Gastrocnemius medialis (tissue), 4 donors: Measurements from ENCODE around the gene IL21R. TPM values are rescaled to one million over a fixed set of nuclear protein-coding genes. Genes with fewer than 3 reads are reported as not detected.
A peak's percentile ranks its signal among the peaks of the same experiment; 100 is the strongest.

Experiments
- ATAC-seq, 2 donors: fragments of 150-250 bp; one replicate each; pipeline ENCODE4 v1.9.1; 2016
- DNase-seq, 2 donors: peaks; one replicate each; pipeline ENCODE4 v3.0.0-alpha.2; 2019
- H3K27ac ChIP-seq, 4 donors: fragments of 200-600 bp; sonication (generic); 1 replicate in 1 of 4; 2 replicates in 3 of 4; pipeline ENCODE4 v1.5.1; 2016 to 2018; ENCODE audit warnings: mild to moderate bottlenecking in 2 of 4, moderate library complexity in 1 of 4
- H3K27me3 ChIP-seq, 3 donors: fragments of 200-600 bp; sonication (generic) in 2 of 3; 1 replicate in 1 of 3; 2 replicates in 2 of 3; pipeline versions ENCODE4 v1.5.1 to v1.6.0; 2016 to 2019; ENCODE audit warnings: mild to moderate bottlenecking in 1 of 3, moderate library complexity in 1 of 3
- H3K36me3 ChIP-seq, 2 donors: fragments of 200-600 bp; sonication (generic) in 1 of 2; one replicate each; pipeline ENCODE4 v1.5.1; 2017 to 2018
- H3K4me1 ChIP-seq, 2 donors: fragments of 200-600 bp; sonication (generic) in 1 of 2; one replicate each; pipeline ENCODE4 v1.5.1; 2016 to 2017; ENCODE audit warnings: mild to moderate bottlenecking in 2 of 2
- H3K4me3 ChIP-seq, 4 donors: fragments of 200-600 bp; sonication (generic) in 3 of 4; 1 replicate in 1 of 4; 2 replicates in 3 of 4; pipeline ENCODE4 v1.5.1; 2016 to 2019; ENCODE audit warnings: mild to moderate bottlenecking in 2 of 4
- H3K9me3 ChIP-seq, 3 donors: fragments of 200-600 bp; sonication (generic) in 2 of 3; 1 replicate in 1 of 3; 2 replicates in 2 of 3; pipeline ENCODE4 v1.5.1; 2016 to 2019
- POLR2A ChIP-seq, 2 donors: fragments of 450-650 bp; IDR thresholded peaks; one replicate each; pipeline ENCODE4 v1.6.1; 2017; ENCODE audit warnings: antibody characterized with exemption in 2 of 2, mild to moderate bottlenecking in 2 of 2, moderate library complexity in 2 of 2
- in situ Hi-C, 4 donors: fragments of 200-750 bp; cut with MboI; loops; one replicate each; pipeline versions ENCODE4 v1.15.0 to v1.8.0; 2017; ENCODE audit warnings: low sequenced_read_pairs in 4 of 4
- intact Hi-C: fragments of 100-400 bp; cut with DNase I; formaldehyde crosslinking; loops from one replicate; pipeline ENCODE4 v1.15.1; 2023; ENCODE audit warnings: low total_unique reads
- total RNA-seq, 4 donors: library from RNA; depleted of rRNA; stranded (reverse); fragments of >200 nt; gene quantifications; one replicate each; pipeline versions ENCODE4 v1.1.0 to v1.2.3, GENCODE V29; 2016
- TF ChIP-seq, protein P1 (sequence below), 5 experiments: fragments of 450-650 bp in 3 of 5; fragments of 200-600 bp in 2 of 5; sonication (generic) in 2 of 5; IDR thresholded peaks in 4 of 5; conservative IDR thresholded peaks in 1 of 5; 1 replicate in 4 of 5; 2 replicates in 1 of 5; pipeline ENCODE4 v1.5.1; 2016 to 2019; ENCODE audit warnings: antibody characterized with exemption in 5 of 5, mild to moderate bottlenecking in 3 of 5, moderate library complexity in 3 of 5

IL21R gene
- total RNA-seq, 4 donors from 2014 or later, result 0.15 TPM; not detected in 3

DNA sequence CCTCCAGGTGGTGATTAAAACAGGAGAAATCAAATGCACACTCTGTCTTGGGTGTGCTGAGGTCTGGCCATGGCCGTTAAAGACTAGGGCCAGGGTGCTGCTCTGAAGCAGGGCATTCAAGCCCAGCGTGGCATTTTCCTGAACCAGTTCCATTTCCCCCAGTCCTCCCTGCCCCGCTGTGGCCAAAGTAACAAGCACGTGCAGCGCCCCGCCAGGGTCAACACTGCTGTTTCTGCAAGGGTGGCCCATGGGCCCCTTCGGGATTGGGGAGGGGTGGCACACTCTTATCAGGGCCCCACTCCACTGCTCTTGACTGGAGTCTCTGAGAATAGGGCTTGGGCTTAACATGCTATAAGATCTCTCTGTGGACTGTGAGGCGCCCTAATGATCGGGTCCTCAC is 72.9 kb downstream of the IL21R start:
- H3K9me3 ChIP-seq, result no peaks in the 10 kb centered on the region
- no peak overlapping the region for H3K4me3 ChIP-seq
- H3K27me3 ChIP-seq, result no peaks in the 10 kb centered on the region
- ATAC-seq (no peak), DNase-seq (no peak)
- in situ Hi-C loops, result no loop called here
- TF ChIP-seq, protein P1, sequence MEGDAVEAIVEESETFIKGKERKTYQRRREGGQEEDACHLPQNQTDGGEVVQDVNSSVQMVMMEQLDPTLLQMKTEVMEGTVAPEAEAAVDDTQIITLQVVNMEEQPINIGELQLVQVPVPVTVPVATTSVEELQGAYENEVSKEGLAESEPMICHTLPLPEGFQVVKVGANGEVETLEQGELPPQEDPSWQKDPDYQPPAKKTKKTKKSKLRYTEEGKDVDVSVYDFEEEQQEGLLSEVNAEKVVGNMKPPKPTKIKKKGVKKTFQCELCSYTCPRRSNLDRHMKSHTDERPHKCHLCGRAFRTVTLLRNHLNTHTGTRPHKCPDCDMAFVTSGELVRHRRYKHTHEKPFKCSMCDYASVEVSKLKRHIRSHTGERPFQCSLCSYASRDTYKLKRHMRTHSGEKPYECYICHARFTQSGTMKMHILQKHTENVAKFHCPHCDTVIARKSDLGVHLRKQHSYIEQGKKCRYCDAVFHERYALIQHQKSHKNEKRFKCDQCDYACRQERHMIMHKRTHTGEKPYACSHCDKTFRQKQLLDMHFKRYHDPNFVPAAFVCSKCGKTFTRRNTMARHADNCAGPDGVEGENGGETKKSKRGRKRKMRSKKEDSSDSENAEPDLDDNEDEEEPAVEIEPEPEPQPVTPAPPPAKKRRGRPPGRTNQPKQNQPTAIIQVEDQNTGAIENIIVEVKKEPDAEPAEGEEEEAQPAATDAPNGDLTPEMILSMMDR (IDR thresholded peaks at IDR 0.05 in 4 of 5, conservative IDR thresholded peaks at IDR 0.05 in 1 of 5), result no peak
- no peak for TF ChIP-seq POLR2A (IDR thresholded peaks at IDR 0.05)
- H3K27ac ChIP-seq, result no peak overlapping the region
- H3K4me1 ChIP-seq, result no peaks in the 10 kb centered on the region
- intact Hi-C loops, result no loop called here
- peaks cover 0 to 86% of the 10 kb centered on the region in 2 donors for H3K36me3 ChIP-seq

DNA sequence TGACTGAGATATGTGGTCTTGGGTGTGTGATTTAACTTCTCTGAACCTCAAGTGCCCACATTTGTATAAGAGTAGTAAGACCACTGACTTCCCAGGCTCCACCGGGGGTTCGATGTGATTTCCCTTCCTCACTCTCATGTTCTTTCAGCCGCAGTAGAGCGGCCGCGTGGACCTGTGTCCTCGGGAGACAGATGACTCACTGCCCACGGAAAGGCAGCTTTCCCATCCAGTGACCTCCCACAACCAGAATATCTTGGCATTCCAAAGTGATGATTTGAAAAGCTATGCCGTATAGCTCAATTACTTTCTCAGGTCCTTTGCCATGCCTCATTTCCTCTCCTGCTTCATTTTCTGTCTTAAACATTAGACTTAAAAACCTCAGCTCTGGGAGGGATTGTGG is 73.6 kb downstream of the IL21R start:
- intact Hi-C loops, result no loop called here
- in situ Hi-C loops, result no loop called here
- Histone ChIP-seq H3K27me3 (no peaks in the 10 kb centered on the region), H3K4me3 (no peak overlapping the region), H3K27ac (no peak overlapping the region), H3K9me3 (no peaks in the 10 kb centered on the region), H3K4me1 (no peaks in the 10 kb centered on the region), H3K36me3 (peaks cover 0 to 84% of the 10 kb centered on the region in 2 donors)
- DNase-seq, result no peak
- no peak for ATAC-seq
- TF ChIP-seq POLR2A (IDR thresholded peaks at IDR 0.05), result no peak
- TF ChIP-seq, protein P1 (IDR thresholded peaks at IDR 0.05 in 4 of 5, conservative IDR thresholded peaks at IDR 0.05 in 1 of 5), result no peak

DNA sequence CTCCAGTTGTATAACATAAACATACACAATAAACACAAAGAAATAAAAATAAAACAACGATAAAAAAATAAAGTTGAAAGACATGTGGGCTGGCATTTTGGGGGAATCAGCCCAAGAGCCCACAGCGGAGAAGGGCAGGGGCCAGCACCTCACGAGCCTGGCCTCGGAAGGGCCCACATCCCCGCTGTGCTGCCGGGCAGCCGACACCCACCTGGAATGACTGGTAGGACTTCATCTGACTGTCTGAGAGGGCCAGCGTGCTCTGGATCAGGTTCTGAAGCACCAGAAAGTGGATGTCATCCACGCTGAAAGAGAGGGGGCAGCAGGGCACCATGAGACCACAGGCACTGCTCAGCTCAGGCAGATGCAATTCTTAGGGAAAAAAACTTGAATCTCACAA is 74.3 kb downstream of the IL21R start:
- Histone ChIP-seq H3K4me3 (no peak overlapping the region), H3K27ac (no peak overlapping the region), H3K36me3 (peaks cover 0 to 84% of the 10 kb centered on the region in 2 donors), H3K9me3 (no peaks in the 10 kb centered on the region), H3K27me3 (no peaks in the 10 kb centered on the region), H3K4me1 (no peaks in the 10 kb centered on the region)
- ATAC-seq (no peak), DNase-seq (no peak)
- TF ChIP-seq, protein P1 (IDR thresholded peaks at IDR 0.05 in 4 of 5, conservative IDR thresholded peaks at IDR 0.05 in 1 of 5), result no peak
- no peak for TF ChIP-seq POLR2A (IDR thresholded peaks at IDR 0.05)
- intact Hi-C loops (no loop called here), in situ Hi-C loops (no loop called here)

DNA sequence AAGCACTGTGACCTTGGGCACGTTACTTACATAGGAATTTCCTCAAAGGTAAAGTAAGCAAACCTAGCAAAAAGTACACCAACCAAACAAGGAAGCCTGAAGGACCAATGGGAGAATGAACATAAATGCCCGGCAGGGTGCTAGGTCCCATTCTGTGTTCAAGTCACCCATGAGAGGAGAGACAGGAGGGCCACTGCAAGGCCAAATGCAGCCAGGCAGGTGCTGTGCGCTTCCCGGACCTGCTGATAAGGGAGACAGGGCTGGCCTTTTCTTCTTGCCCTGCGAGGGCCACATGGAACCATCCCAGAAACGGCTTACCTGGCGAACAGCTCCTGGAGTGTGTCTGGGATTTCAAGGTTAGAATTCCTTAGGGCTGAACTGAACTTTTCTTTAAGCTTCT is 78.8 kb downstream of the IL21R start:
- DNase-seq, result no peak
- in situ Hi-C loops, result no loop called here
- no peaks in the 10 kb centered on the region for H3K9me3 ChIP-seq
- H3K4me1 ChIP-seq, result peaks cover 22 to 24% of the 10 kb centered on the region in 2 donors
- intact Hi-C loops, result no loop called here
- peaks cover 0 to 81% of the 10 kb centered on the region in 2 donors for H3K36me3 ChIP-seq
- no peaks in the 10 kb centered on the region for H3K27me3 ChIP-seq
- ATAC-seq, result no peak
- no peak overlapping the region for H3K4me3 ChIP-seq
- peak overlapping the region in 1 of 4 donors; percentile 83 for H3K27ac ChIP-seq
- no peak for TF ChIP-seq POLR2A (IDR thresholded peaks at IDR 0.05)
- TF ChIP-seq, protein P1 (IDR thresholded peaks at IDR 0.05 in 4 of 5, conservative IDR thresholded peaks at IDR 0.05 in 1 of 5), result no peak

DNA sequence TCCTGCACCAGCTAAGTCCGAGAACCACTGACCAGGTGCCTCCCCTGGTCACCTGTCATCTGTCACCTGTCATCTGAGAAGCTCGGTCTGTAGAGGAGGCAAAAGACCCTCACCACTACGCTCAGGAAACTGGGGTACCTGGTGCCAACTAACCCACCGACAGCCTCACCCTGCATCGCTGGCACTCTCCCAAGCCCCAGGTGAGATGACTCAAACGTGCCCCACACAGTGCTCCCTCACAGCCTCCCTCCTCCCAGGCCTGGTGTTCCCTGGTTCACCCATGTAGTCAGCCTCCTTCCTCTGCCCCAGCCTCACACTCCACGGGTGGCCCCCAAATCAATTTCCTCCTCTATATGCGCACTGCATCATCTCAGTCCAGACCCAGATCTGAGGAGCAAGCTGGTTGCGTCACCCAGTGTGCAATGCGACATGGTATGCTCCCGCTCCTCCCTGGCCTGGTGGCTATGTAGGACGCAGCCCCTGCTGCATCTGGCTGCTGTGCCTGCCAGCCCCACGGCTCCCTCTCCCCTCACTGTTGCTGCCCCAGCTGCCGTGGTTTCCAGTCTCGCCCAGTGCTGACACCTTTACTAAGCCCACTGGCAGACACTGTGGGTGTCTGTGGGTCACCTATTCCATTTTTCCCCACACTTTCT is 79.4 kb downstream of the IL21R start:
- in situ Hi-C loops (no loop called here), intact Hi-C loops (no loop called here)
- Histone ChIP-seq H3K4me3 (no peak overlapping the region), H3K27ac (peak overlapping the region; percentile 78 to 88 (median 82)), H3K27me3 (no peaks in the 10 kb centered on the region), H3K4me1 (peaks cover 22 to 24% of the 10 kb centered on the region in 2 donors), H3K36me3 (peaks cover 0 to 81% of the 10 kb centered on the region in 2 donors), H3K9me3 (no peaks in the 10 kb centered on the region)
- no peak for ATAC-seq
- no peak for TF ChIP-seq POLR2A (IDR thresholded peaks at IDR 0.05)
- TF ChIP-seq, protein P1 (IDR thresholded peaks at IDR 0.05 in 4 of 5, conservative IDR thresholded peaks at IDR 0.05 in 1 of 5), result no peak
- no peak for DNase-seq
